K562 (cell line): ENCODE measurements around the gene CARD8. TPM values are rescaled to one million over a fixed set of nuclear protein-coding genes. Genes with fewer than 3 reads are reported as not detected.

ENCODE experiments used
- CBFB ChIP-seq: sonication (generic); formaldehyde crosslinking; IDR thresholded peaks from 2 replicates; pipeline ENCODE4 v1.4.0; 2020; ENCODE audit warnings: mild to moderate bottlenecking, missing genetic modification reagents
- CCNT2 ChIP-seq: IDR thresholded peaks from 2 replicates; pipeline ENCODE4 v1.6.1; 2011; ENCODE audit warnings: borderline replicate concordance, low read depth, mild to moderate bottlenecking, moderate library complexity, mixed read lengths, low read length; ENCODE audit not compliant: insufficient read length; ENCODE audit errors: extremely low read depth
- CREBBP ChIP-seq: IDR thresholded peaks from one replicate; pipeline ENCODE4 v1.6.1; 2012; ENCODE audit warnings: low read depth, mild to moderate bottlenecking, control low read depth, inconsistent platforms, low read length
- FOXA3 ChIP-seq, 2 experiments: fragments of 450-650 bp in 1 of 2; sonication (generic) in 1 of 2; formaldehyde crosslinking; IDR thresholded peaks in 1 of 2; conservative IDR thresholded peaks in 1 of 2; 2 replicates each; pipeline versions ENCODE4 v1.4.0 to v1.8.0; 2020 to 2022; ENCODE audit warnings: mild to moderate bottlenecking in 2 of 2, missing genetic modification reagents in 1 of 2
- FUS ChIP-seq: fragments of 200-400 bp; formaldehyde crosslinking; optimal IDR thresholded peaks from 2 replicates; pipeline ENCODE3; 2017; ENCODE audit warnings: low read depth, low read length
- HSF4 ChIP-seq: fragments of 250-450 bp; sonication (Bioruptor Pico); IDR thresholded peaks from 2 replicates; pipeline ENCODE4 v2.1.2; 2022; ENCODE audit warnings: mild to moderate bottlenecking, moderate library complexity, borderline replicate concordance
- MAFF ChIP-seq: IDR thresholded peaks from 2 replicates; pipeline ENCODE4 v1.6.1; 2012; ENCODE audit warnings: low read length, improper control_type of control experiment
- PHTF2 ChIP-seq: fragments of 250-450 bp; sonication (Bioruptor Pico); IDR thresholded peaks from 2 replicates; pipeline ENCODE4 v1.5.0; 2021; ENCODE audit warnings: mild to moderate bottlenecking
- PRMT5 ChIP-seq: sonication (generic); formaldehyde crosslinking; IDR thresholded peaks from 2 replicates; pipeline ENCODE4 v1.5.0; 2020; ENCODE audit warnings: missing genetic modification reagents
- SETDB1 ChIP-seq: IDR thresholded peaks from one replicate; pipeline ENCODE4 v1.6.1; 2012; ENCODE audit warnings: low read length, control low read depth, inconsistent platforms
- TRIM28 ChIP-seq: fragments of 450-650 bp; IDR thresholded peaks from 2 replicates; pipeline ENCODE4 v1.6.1; 2017
- ZBTB33 ChIP-seq: sonication (generic); formaldehyde crosslinking; IDR thresholded peaks from 2 replicates; pipeline ENCODE4 v1.8.1; 2023; ENCODE audit warnings: mild to moderate bottlenecking, missing genetic modification reagents
- ZNF263 ChIP-seq: sonication (generic); formaldehyde crosslinking; IDR thresholded peaks from 2 replicates; pipeline ENCODE4 v1.8.0; 2022; ENCODE audit warnings: mild to moderate bottlenecking, missing genetic modification reagents, borderline replicate concordance
- ZNF316 ChIP-seq: fragments of 450-650 bp; IDR thresholded peaks from 2 replicates; pipeline ENCODE4 v1.6.1; 2016
- ZNF75A ChIP-seq: fragments of 450-650 bp; formaldehyde crosslinking; IDR thresholded peaks from 2 replicates; pipeline ENCODE4 v1.4.0; 2020; ENCODE audit warnings: mild to moderate bottlenecking
- polyA plus RNA-seq, 8 experiments: library from polyadenylated mRNA; depleted of rRNA in 4 of 8; stranded (reverse) in 5 of 8; unstranded in 3 of 8; fragments of >200 nt; fragmentation: Nextera tagmentation in 2 of 8; fragmentation: Illumina TruSeq in 1 of 8; extraction: Ambion mirVana in 2 of 8; extraction: Trizol in 1 of 8; gene quantifications; 2 replicates each; pipeline versions ENCODE4 v1.2.1 to v1.2.3, GENCODE V29; 2011 to 2014; ENCODE audit warnings: inconsistent platforms in 1 of 8, missing spikeins in 1 of 8
- total RNA-seq, 7 experiments: library from RNA; depleted of rRNA in 6 of 7; stranded (reverse); fragments of >200 nt in 6 of 7; fragmentation: Illumina TruSeq in 2 of 7; extraction: Trizol in 2 of 7; gene quantifications; 2 replicates each; pipeline versions ENCODE4 v1.2.1 to v1.2.3, GENCODE V29; 2011 to 2021; ENCODE audit warnings: low replicate concordance in 1 of 7
- TF ChIP-seq, protein P1 (sequence below): fragments of 150-350 bp; IDR thresholded peaks from 2 replicates; pipeline ENCODE4 v1.6.1; 2014; ENCODE audit warnings: low read depth, mild to moderate bottlenecking, low read length, borderline replicate concordance
- TF ChIP-seq, protein P2 (sequence below): fragments of 450-650 bp; IDR thresholded peaks from 2 replicates; pipeline ENCODE4 v1.6.1; 2018; ENCODE audit not compliant: partially characterized antibody
- TF ChIP-seq, protein P3 (sequence below): fragments of 450-650 bp; IDR thresholded peaks from 2 replicates; pipeline ENCODE4 v1.6.1; 2016

Gene CARD8
- total and polyA plus RNA-seq, 9 of the 15 experiments (the other 6 are each of a cell fraction or from before 2014, with no cell fraction given): 11.5 to 26.4 (median 20.8) TPM

- no peak for TF ChIP-seq ZBTB33 (CRISPR knock-in tag)
- TF ChIP-seq ZNF263 (CRISPR knock-in tag): no peak
- TF ChIP-seq ZNF75A: no peak
- TF ChIP-seq FOXA3 (CRISPR knock-in tag; conservative IDR thresholded peaks at IDR 0.05 in 1 of 2, IDR thresholded peaks at IDR 0.05 in 1 of 2): peak in 1 of 2 experiments; percentile 72; a peak in 2 of 4 replicates
- no peak for TF ChIP-seq PRMT5 (CRISPR knock-in tag)
- no peak for TF ChIP-seq CREBBP
- no peak for TF ChIP-seq SETDB1
- no peak for TF ChIP-seq HSF4 (CRISPR knock-in tag)
- peak; percentile 61 for TF ChIP-seq TRIM28
- TF ChIP-seq, protein P1, sequence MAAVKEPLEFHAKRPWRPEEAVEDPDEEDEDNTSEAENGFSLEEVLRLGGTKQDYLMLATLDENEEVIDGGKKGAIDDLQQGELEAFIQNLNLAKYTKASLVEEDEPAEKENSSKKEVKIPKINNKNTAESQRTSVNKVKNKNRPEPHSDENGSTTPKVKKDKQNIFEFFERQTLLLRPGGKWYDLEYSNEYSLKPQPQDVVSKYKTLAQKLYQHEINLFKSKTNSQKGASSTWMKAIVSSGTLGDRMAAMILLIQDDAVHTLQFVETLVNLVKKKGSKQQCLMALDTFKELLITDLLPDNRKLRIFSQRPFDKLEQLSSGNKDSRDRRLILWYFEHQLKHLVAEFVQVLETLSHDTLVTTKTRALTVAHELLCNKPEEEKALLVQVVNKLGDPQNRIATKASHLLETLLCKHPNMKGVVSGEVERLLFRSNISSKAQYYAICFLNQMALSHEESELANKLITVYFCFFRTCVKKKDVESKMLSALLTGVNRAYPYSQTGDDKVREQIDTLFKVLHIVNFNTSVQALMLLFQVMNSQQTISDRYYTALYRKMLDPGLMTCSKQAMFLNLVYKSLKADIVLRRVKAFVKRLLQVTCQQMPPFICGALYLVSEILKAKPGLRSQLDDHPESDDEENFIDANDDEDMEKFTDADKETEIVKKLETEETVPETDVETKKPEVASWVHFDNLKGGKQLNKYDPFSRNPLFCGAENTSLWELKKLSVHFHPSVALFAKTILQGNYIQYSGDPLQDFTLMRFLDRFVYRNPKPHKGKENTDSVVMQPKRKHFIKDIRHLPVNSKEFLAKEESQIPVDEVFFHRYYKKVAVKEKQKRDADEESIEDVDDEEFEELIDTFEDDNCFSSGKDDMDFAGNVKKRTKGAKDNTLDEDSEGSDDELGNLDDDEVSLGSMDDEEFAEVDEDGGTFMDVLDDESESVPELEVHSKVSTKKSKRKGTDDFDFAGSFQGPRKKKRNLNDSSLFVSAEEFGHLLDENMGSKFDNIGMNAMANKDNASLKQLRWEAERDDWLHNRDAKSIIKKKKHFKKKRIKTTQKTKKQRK: no peak
- no peak for TF ChIP-seq PHTF2 (CRISPR knock-in tag)
- TF ChIP-seq, protein P2, sequence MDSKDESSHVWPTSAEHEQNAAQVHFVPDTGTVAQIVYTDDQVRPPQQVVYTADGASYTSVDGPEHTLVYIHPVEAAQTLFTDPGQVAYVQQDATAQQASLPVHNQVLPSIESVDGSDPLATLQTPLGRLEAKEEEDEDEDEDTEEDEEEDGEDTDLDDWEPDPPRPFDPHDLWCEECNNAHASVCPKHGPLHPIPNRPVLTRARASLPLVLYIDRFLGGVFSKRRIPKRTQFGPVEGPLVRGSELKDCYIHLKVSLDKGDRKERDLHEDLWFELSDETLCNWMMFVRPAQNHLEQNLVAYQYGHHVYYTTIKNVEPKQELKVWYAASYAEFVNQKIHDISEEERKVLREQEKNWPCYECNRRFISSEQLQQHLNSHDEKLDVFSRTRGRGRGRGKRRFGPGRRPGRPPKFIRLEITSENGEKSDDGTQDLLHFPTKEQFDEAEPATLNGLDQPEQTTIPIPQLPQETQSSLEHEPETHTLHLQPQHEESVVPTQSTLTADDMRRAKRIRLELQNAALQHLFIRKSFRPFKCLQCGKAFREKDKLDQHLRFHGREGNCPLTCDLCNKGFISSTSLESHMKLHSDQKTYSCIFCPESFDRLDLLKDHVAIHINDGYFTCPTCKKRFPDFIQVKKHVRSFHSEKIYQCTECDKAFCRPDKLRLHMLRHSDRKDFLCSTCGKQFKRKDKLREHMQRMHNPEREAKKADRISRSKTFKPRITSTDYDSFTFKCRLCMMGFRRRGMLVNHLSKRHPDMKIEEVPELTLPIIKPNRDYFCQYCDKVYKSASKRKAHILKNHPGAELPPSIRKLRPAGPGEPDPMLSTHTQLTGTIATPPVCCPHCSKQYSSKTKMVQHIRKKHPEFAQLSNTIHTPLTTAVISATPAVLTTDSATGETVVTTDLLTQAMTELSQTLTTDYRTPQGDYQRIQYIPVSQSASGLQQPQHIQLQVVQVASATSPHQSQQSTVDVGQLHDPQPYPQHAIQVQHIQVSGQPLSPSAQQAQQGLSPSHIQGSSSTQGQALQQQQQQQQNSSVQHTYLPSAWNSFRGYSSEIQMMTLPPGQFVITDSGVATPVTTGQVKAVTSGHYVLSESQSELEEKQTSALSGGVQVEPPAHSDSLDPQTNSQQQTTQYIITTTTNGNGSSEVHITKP: peak; percentile 84
- 0 out of 2 replicates have a peak, but pooled peaks have one; percentile 12 for TF ChIP-seq ZNF316
- TF ChIP-seq, protein P3, sequence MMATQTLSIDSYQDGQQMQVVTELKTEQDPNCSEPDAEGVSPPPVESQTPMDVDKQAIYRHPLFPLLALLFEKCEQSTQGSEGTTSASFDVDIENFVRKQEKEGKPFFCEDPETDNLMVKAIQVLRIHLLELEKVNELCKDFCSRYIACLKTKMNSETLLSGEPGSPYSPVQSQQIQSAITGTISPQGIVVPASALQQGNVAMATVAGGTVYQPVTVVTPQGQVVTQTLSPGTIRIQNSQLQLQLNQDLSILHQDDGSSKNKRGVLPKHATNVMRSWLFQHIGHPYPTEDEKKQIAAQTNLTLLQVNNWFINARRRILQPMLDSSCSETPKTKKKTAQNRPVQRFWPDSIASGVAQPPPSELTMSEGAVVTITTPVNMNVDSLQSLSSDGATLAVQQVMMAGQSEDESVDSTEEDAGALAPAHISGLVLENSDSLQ: peak; percentile 94
- no peak for TF ChIP-seq FUS
- no peak for TF ChIP-seq CCNT2
- TF ChIP-seq CBFB (CRISPR knock-in tag): no peak
- TF ChIP-seq MAFF: no peak
These were observed 85.5 kb downstream of the CARD8 start, which contains the start of the genes LIG1 and ZSWIM9 (continued) for GRCh38 chr19:48169939-48170803.
